ENCODE results near the gene TNFRSF9.

TNFRSF9 gene

DNA sequence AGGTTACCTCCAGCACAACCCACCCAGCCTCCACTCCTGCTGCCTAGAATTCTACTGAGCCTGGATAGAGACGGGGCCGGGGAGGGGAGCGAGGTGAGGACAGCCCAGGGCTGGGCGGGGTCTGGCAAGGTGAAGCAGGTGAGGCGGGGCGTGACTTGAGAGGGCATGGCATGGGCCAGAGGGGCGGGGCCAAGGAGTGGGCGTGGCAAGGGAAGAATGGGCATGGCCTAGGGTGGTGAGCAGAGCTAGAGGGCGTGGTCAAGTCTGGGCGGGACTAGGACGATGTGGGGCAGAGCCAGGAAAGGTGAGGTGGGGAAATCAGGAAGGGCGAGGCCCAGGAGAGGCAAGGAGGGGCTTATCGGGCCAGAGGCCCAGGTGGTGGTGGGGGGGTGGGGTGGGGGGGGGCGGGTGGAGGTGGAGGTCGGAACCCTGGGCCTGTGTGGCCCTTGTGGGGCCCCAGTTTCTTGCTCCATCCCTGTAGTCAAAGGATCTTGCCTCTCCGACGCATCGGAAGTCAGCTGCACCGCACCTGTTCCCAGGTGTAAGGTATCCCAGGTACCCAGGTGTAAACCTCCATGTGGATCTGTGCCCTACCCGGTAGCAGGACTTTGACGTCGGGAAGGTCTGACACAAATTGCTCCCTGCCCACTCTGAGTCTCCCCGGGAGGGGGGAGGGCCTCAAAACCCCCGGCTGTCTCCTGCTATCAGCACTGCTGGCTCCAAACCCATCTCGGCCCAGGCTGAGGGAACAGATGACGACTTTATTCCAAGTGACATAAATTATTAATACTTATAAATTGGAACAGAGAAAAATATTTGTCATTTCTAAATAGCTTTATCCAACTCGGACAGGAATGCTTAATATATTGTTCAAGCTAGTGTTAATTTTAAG is 54.9 kb downstream of the TNFRSF9 start:
- H3K79me2 ChIP-seq (ENCODE audit: insufficient read depth, low read depth): no peaks in the 10 kb centered on the region
- no peak overlapping the region for H3K4me3 ChIP-seq (IDR thresholded peaks at IDR 0.05; ENCODE audit: insufficient read depth, low read depth, low read length)
- TF ChIP-seq, protein P1, sequence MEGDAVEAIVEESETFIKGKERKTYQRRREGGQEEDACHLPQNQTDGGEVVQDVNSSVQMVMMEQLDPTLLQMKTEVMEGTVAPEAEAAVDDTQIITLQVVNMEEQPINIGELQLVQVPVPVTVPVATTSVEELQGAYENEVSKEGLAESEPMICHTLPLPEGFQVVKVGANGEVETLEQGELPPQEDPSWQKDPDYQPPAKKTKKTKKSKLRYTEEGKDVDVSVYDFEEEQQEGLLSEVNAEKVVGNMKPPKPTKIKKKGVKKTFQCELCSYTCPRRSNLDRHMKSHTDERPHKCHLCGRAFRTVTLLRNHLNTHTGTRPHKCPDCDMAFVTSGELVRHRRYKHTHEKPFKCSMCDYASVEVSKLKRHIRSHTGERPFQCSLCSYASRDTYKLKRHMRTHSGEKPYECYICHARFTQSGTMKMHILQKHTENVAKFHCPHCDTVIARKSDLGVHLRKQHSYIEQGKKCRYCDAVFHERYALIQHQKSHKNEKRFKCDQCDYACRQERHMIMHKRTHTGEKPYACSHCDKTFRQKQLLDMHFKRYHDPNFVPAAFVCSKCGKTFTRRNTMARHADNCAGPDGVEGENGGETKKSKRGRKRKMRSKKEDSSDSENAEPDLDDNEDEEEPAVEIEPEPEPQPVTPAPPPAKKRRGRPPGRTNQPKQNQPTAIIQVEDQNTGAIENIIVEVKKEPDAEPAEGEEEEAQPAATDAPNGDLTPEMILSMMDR (conservative IDR thresholded peaks at IDR 0.05; ENCODE audit: low read depth, low read length): no peak
- no peak overlapping the region for H3K27ac ChIP-seq
- H2AFZ ChIP-seq (ENCODE audit: low read depth): no peak overlapping the region
- H3K9ac ChIP-seq: no peak overlapping the region
- no peak overlapping the region for H3K4me2 ChIP-seq
- H4K20me1 ChIP-seq (ENCODE audit: insufficient read depth): no peaks in the 10 kb centered on the region
- H3K4me1 ChIP-seq (ENCODE audit: low read depth, poor library complexity, severe bottlenecking): no peaks in the 10 kb centered on the region
- no peaks in the 10 kb centered on the region for H3K27me3 ChIP-seq (ENCODE audit: insufficient read depth, low read depth)
- no peaks in the 10 kb centered on the region for H3K36me3 ChIP-seq (ENCODE audit: insufficient read depth)

DNA sequence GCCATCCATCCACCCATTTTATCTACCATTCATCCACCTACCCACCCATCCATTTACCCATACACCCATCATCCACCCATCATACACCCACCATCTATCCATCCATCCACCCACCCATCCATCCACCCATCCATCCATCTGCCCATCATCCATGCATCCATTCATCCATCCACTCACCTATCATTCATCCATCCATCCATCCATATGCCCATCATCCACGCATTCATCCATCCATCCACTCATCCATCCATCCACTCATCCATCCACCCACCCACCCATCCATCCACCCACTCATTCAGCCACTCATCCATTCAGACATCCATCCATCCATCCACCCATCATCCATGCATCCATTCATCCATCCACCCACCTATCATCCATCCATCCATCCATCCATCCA is 55.9 kb downstream of the TNFRSF9 start:
- no peak overlapping the region for H2AFZ ChIP-seq (ENCODE audit: low read depth)
- no peaks in the 10 kb centered on the region for H4K20me1 ChIP-seq (ENCODE audit: insufficient read depth)
- no peak overlapping the region for H3K4me3 ChIP-seq (IDR thresholded peaks at IDR 0.05; ENCODE audit: insufficient read depth, low read depth, low read length)
- H3K9ac ChIP-seq: no peak overlapping the region
- no peaks in the 10 kb centered on the region for H3K27me3 ChIP-seq (ENCODE audit: insufficient read depth, low read depth)
- H3K4me1 ChIP-seq (ENCODE audit: low read depth, poor library complexity, severe bottlenecking): no peaks in the 10 kb centered on the region
- H3K36me3 ChIP-seq (ENCODE audit: insufficient read depth): no peaks in the 10 kb centered on the region
- H3K79me2 ChIP-seq (ENCODE audit: insufficient read depth, low read depth): no peaks in the 10 kb centered on the region
- H3K27ac ChIP-seq: no peak overlapping the region
- TF ChIP-seq, protein P1 (conservative IDR thresholded peaks at IDR 0.05; ENCODE audit: low read depth, low read length): no peak
- H3K4me2 ChIP-seq: no peak overlapping the region

DNA sequence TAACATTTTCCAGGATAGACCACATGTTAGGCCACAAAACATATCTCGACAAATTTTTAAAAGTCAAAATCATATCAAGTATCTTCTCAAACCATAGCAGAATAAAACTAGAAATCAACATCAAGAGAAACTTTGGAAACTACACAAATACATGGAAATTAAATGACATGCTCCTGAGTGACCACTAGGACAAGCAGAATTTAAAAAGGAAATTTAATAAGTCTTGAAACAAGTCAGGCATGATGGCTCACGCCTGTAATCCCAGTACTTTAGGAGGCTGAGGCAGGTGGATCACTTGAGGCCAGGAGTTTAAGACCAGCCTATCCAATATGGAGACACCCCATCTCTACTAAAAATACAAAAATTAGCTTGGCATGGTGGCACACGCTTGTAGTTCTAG is 61.4 kb downstream of the TNFRSF9 start:
- Histone ChIP-seq H3K27me3 (ENCODE audit: insufficient read depth, low read depth) (no peaks in the 10 kb centered on the region), H3K79me2 (ENCODE audit: insufficient read depth, low read depth) (no peaks in the 10 kb centered on the region), H3K36me3 (ENCODE audit: insufficient read depth) (no peaks in the 10 kb centered on the region), H3K27ac (no peak overlapping the region), H2AFZ (ENCODE audit: low read depth) (no peak overlapping the region), H3K4me3 (IDR thresholded peaks at IDR 0.05; ENCODE audit: insufficient read depth, low read depth, low read length) (no peak overlapping the region), H3K4me2 (no peak overlapping the region), H3K9ac (no peak overlapping the region), H3K4me1 (ENCODE audit: low read depth, poor library complexity, severe bottlenecking) (no peaks in the 10 kb centered on the region), H4K20me1 (ENCODE audit: insufficient read depth) (no peaks in the 10 kb centered on the region)
- TF ChIP-seq, protein P1 (conservative IDR thresholded peaks at IDR 0.05; ENCODE audit: low read depth, low read length): no peak

DNA sequence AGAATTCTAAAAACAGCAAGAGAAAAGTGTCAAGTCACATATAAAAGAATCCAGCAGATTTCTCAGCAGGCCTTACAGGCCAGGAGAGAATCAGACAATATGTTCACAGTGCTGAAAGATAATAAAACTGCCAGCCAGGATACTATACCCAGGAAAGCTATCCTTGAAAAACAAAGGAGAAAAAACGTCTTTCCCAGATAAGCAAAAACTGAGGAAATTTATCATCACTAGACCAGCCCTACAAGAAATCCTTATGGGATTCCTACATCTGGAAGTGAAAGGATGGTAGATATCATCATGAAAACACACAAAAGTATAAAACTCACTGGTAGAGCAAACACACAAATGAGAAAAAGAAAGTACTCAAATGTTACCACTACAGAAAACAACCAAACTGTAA is 62.6 kb downstream of the TNFRSF9 start:
- no peak overlapping the region for H3K27ac ChIP-seq
- no peaks in the 10 kb centered on the region for H3K79me2 ChIP-seq (ENCODE audit: insufficient read depth, low read depth)
- TF ChIP-seq, protein P1 (conservative IDR thresholded peaks at IDR 0.05; ENCODE audit: low read depth, low read length): no peak
- no peak overlapping the region for H2AFZ ChIP-seq (ENCODE audit: low read depth)
- H3K27me3 ChIP-seq (ENCODE audit: insufficient read depth, low read depth): no peaks in the 10 kb centered on the region
- H3K9ac ChIP-seq: no peak overlapping the region
- no peaks in the 10 kb centered on the region for H4K20me1 ChIP-seq (ENCODE audit: insufficient read depth)
- no peak overlapping the region for H3K4me2 ChIP-seq
- no peaks in the 10 kb centered on the region for H3K36me3 ChIP-seq (ENCODE audit: insufficient read depth)
- H3K4me3 ChIP-seq (IDR thresholded peaks at IDR 0.05; ENCODE audit: insufficient read depth, low read depth, low read length): no peak overlapping the region
- H3K4me1 ChIP-seq (ENCODE audit: low read depth, poor library complexity, severe bottlenecking): no peaks in the 10 kb centered on the region

Data from KMS-11 (cell line).